C4-2B (cell line): ENCODE results near the gene URB1.

Experiments
- ZFX ChIP-seq: fragments of 450-650 bp; IDR thresholded peaks from 2 replicates; pipeline ENCODE4 v1.6.1; 2017
- TF ChIP-seq, protein P1 (sequence below): fragments of 450-650 bp; conservative IDR thresholded peaks from 2 replicates; pipeline ENCODE4 v1.5.1; 2017; ENCODE audit warnings: mild to moderate bottlenecking

DNA sequence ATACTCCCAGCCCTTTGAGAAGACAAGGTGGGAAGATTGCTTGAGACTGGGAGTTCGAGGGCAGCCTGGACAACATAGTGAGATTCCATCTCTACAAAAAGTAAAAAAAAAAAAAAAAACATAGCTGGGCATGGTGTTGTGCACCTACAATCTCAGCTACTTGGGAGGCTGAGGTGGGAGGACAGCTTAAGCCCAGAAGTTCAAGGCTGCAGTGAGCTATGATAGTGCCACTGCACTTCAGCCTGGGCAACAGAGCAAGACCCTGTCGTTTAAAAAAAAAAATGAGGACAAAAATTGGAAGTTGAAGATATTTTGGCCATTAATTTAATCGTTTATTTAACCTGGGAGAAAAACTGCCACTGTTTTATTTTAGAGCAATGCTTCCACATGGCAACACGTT is 1.1 kb downstream of the URB1 start:
- TF ChIP-seq, protein P1, sequence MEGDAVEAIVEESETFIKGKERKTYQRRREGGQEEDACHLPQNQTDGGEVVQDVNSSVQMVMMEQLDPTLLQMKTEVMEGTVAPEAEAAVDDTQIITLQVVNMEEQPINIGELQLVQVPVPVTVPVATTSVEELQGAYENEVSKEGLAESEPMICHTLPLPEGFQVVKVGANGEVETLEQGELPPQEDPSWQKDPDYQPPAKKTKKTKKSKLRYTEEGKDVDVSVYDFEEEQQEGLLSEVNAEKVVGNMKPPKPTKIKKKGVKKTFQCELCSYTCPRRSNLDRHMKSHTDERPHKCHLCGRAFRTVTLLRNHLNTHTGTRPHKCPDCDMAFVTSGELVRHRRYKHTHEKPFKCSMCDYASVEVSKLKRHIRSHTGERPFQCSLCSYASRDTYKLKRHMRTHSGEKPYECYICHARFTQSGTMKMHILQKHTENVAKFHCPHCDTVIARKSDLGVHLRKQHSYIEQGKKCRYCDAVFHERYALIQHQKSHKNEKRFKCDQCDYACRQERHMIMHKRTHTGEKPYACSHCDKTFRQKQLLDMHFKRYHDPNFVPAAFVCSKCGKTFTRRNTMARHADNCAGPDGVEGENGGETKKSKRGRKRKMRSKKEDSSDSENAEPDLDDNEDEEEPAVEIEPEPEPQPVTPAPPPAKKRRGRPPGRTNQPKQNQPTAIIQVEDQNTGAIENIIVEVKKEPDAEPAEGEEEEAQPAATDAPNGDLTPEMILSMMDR = no peak
- no peak for TF ChIP-seq ZFX
